ENCODE measurements around the gene POLR2B. TPM values are rescaled to one million over a fixed set of nuclear protein-coding genes. Genes with fewer than 3 reads are reported as not detected.
"Not testable (repeated sequence)": the region's sequence is repeated elsewhere in the genome, so short reads cannot be mapped to it uniquely, and the experiment has no call there.

Gene POLR2B
- total RNA-seq, 2 donors from 2014 or later, result 146 to 162 TPM

- Mint-ChIP-seq H3K4me1 (ENCODE audit: low read depth in 2 of 2) (peaks cover 14 to 20% of the 10 kb centered on the region in 2 donors), H3K4me3 (no peak overlapping the region), H3K27ac (peak overlapping the region in 1 of 2 donors; percentile 15), H3K27me3 (no peaks in the 10 kb centered on the region), H3K9me3 (no peaks in the 10 kb centered on the region), H3K36me3 (peaks cover 55% of the 10 kb centered on the region)
- DNase-seq (ENCODE audit: low spot score), result no peak
- no peak for ATAC-seq
Measured at GRCh38 chr4:57018980-57019379, 40.3 kb downstream of the POLR2B start.

DNA sequence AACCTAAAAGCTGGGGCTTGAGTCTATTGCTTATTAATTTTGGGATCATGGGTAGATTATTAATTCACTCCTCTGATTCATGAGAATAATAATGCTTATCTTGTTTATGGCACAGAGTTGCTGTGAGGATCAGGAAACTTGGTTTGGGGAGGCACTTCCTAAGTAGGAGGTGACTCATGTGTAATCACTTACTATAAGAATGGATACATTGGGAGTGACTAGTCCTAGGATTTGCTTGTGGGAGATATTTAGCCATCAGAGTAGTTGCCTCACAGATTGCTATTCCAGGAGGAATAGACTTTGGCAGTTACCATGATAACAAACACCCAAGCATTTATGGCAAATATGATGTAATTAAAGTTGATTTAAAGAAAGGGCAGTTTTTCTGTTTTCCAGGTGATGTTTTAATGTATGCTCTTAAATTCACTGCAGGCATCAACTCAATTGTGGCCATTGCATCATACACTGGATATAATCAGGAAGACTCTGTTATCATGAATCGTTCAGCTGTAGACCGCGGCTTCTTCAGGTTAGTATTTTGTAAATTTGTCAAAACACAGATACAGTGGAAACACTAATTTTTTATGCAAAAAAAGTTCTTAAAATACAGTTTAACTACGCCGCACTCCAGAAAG, 41.9 kb downstream of the POLR2B start:
- Mint-ChIP-seq H3K27me3 (no peaks in the 10 kb centered on the region), H3K4me3 (no peak overlapping the region)

DNA sequence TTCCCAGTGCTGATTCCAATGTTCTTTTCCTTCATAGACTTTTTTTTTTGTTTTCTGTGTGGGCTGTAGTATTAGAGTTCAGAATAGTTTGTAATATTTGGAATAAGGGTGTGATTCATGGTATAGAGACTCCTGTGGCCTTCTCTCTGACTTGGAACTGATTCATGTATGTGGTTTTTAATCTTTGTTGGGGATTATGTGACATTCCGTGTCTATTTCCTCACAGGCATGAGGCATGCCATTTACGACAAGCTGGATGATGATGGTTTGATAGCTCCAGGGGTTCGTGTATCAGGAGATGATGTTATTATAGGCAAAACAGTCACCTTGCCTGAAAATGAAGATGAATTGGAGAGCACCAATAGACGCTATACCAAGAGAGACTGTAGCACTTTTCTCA, 44.4 kb downstream of the POLR2B start:
- H3K4me1 Mint-ChIP-seq (ENCODE audit: low read depth in 2 of 2), result peaks cover 13 to 15% of the 10 kb centered on the region in 2 donors
- H3K27me3 Mint-ChIP-seq, result no peaks in the 10 kb centered on the region
- H3K4me3 Mint-ChIP-seq, result no peak overlapping the region
- ATAC-seq, result no peak
- H3K9me3 Mint-ChIP-seq, result no peaks in the 10 kb centered on the region
- peak overlapping the region in 1 of 2 donors; percentile 10 for H3K27ac Mint-ChIP-seq
- peaks cover 39% of the 10 kb centered on the region for H3K36me3 Mint-ChIP-seq
- DNase-seq (ENCODE audit: low spot score), result no peak

More for the DNA sequence above, 41.9 kb downstream of the POLR2B start:
- H3K9me3 Mint-ChIP-seq, result no peaks in the 10 kb centered on the region
- DNase-seq (ENCODE audit: low spot score), result no peak
- peaks cover 51% of the 10 kb centered on the region for H3K36me3 Mint-ChIP-seq
- peak overlapping the region in 1 of 2 donors; percentile 50 for H3K27ac Mint-ChIP-seq
- ATAC-seq, result no peak
- peaks cover 11 to 16% of the 10 kb centered on the region in 2 donors for H3K4me1 Mint-ChIP-seq (ENCODE audit: low read depth in 2 of 2)

- ATAC-seq, result no peak
- no peaks in the 10 kb centered on the region for H3K9me3 Mint-ChIP-seq
- DNase-seq (ENCODE audit: low spot score), result no peak
- H3K27ac Mint-ChIP-seq, result no peak overlapping the region
- H3K36me3 Mint-ChIP-seq, result peaks cover 16% of the 10 kb centered on the region
- H3K4me1 Mint-ChIP-seq (ENCODE audit: low read depth in 2 of 2), result peaks cover 0 to 14% of the 10 kb centered on the region in 2 donors
- no peak overlapping the region for H3K4me3 Mint-ChIP-seq
- H3K27me3 Mint-ChIP-seq, result no peaks in the 10 kb centered on the region
Measured at GRCh38 chr4:57034520-57034919, 55.8 kb downstream of the POLR2B start.

DNA sequence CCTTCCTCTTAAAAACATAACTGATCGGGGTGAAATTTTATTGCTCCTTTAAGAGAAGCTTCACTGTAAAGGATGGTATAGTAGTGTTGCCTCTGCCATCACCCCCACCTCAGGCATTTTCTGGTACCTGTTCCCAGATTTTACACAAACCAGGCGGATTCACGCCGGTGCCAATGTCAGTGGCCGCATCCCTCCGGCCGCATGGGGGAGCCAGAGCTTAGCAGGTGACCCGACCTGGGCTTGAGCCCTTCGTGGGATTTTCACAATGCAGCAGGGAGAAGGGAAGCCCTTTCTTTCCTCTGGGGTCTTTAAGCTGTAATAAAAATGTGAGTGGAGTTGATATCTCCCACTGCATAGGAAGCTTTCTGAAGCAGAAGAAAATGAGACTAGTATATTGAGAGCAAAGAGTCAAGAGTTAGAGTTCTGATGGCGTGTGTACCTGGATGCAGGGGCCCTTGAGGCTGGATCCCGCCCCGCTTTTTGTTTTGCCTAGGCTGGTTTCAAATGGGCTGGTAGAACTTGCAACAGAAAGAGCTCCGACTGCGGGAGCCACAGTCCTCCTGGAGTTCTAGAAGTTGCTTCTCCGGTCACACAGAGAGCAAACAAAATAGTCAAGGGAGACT, 59.4 kb downstream of the POLR2B start:
- Mint-ChIP-seq H3K36me3 (no peaks in the 10 kb centered on the region), H3K27me3 (no peaks in the 10 kb centered on the region), H3K27ac (peak overlapping the region in 1 of 2 donors; percentile 44), H3K4me3 (no peak overlapping the region), H3K4me1 (ENCODE audit: low read depth in 2 of 2) (peaks cover 0 to 19% of the 10 kb centered on the region in 2 donors), H3K9me3 (no peaks in the 10 kb centered on the region)
- DNase-seq (ENCODE audit: low spot score) (peak; percentile 65), ATAC-seq (peak in 1 of 2 donors; percentile 73)

DNA sequence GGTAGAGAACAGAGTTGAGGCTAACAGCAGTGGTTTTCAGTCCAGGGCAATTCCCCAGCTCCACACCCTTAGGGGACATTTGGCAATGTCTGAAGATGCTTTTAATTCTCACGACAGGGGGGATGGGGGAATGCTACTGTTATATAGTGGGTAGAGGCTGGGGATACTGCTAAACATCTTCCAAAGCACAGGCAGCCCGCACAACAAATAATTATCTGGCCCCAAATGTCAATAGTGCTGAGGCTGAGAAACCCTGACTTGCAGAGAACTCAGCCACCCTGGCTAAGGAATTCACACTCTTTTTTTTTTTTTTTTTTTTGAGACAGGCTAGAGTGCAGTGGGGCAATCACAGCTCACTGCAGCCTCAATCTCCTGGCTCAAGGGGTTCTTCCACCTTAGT, 60.6 kb downstream of the POLR2B start:
- Mint-ChIP-seq H3K9me3 (no peaks in the 10 kb centered on the region), H3K36me3 (no peaks in the 10 kb centered on the region), H3K4me3 (no peak overlapping the region), H3K27ac (peak overlapping the region in 1 of 2 donors; percentile 83), H3K27me3 (no peaks in the 10 kb centered on the region), H3K4me1 (ENCODE audit: low read depth in 2 of 2) (peaks cover 0 to 23% of the 10 kb centered on the region in 2 donors)
- ATAC-seq (peak in 1 of 2 donors; percentile 54), DNase-seq (ENCODE audit: low spot score) (no peak)

- no peaks in the 10 kb centered on the region for H3K36me3 Mint-ChIP-seq
- no peak overlapping the region for H3K4me3 Mint-ChIP-seq
- no peaks in the 10 kb centered on the region for H3K27me3 Mint-ChIP-seq
- ATAC-seq (no peak), DNase-seq (ENCODE audit: low spot score) (no peak)
- no peaks in the 10 kb centered on the region for H3K9me3 Mint-ChIP-seq
- peak overlapping the region in 1 of 2 donors; percentile 83 for H3K27ac Mint-ChIP-seq
- H3K4me1 Mint-ChIP-seq (ENCODE audit: low read depth in 2 of 2), result peaks cover 0 to 24% of the 10 kb centered on the region in 2 donors
Measured at GRCh38 chr4:57040510-57040909, 61.8 kb downstream of the POLR2B start.

DNA sequence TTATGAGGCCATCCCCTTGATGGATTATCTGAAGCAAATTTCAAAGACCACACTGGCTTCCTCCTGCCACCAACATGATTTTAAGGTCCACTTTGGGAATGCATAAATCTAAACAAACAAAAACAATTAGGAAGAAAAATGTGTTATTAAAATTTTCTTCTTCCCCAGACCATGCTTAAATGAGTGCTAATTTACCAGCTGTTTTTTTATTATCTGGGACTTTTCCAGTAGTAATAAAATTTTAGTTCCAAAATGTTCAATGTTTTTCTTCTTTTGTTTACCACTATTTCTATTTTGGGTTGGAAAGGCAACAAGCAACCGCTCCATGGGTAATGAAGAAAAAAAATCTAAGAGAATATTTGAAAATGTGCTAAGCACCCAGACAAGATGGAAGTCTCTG, 62.3 kb downstream of the POLR2B start:
- Mint-ChIP-seq H3K4me3 (no peak overlapping the region), H3K9me3 (no peaks in the 10 kb centered on the region), H3K27me3 (no peaks in the 10 kb centered on the region), H3K27ac (peak overlapping the region in 1 of 2 donors; percentile 83), H3K36me3 (no peaks in the 10 kb centered on the region), H3K4me1 (ENCODE audit: low read depth in 2 of 2) (peaks cover 0 to 24% of the 10 kb centered on the region in 2 donors)
- DNase-seq (ENCODE audit: low spot score) (no peak), ATAC-seq (no peak)

DNA sequence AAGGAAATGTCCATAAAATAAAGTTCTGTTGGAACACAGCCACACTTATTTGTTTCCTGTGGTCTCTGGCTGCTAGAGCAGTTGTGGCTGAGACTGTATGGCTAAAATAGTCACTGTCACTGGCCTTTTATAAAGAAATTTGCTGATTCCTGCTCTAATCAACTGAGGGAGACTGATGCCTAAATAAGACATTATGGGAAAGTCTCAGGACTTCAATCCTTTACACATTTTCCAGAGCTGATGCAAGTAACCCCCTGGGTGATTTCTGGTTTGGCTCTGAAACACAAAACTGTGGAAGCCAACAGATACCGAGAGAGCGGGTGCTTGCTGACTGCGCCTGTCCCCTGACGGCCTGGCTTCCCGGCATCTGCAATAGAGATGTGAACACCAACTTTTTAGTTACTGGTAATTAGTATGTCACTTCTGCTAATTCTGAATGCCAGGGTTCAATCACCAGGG, 64.0 kb downstream of the POLR2B start:
- Mint-ChIP-seq H3K4me3 (no peak overlapping the region), H3K9me3 (no peaks in the 10 kb centered on the region), H3K36me3 (no peaks in the 10 kb centered on the region), H3K27ac (peak overlapping the region in 1 of 2 donors; percentile 58), H3K27me3 (no peaks in the 10 kb centered on the region), H3K4me1 (ENCODE audit: low read depth in 2 of 2) (peaks cover 0 to 32% of the 10 kb centered on the region in 2 donors)
- no peak for ATAC-seq
- DNase-seq (ENCODE audit: low spot score), result no peak

- H3K9me3 Mint-ChIP-seq, result no peaks in the 10 kb centered on the region
- DNase-seq (ENCODE audit: low spot score), result no peak
- peaks cover 0 to 27% of the 10 kb centered on the region in 2 donors for H3K4me1 Mint-ChIP-seq (ENCODE audit: low read depth in 2 of 2)
- peak overlapping the region in 1 of 2 donors; percentile 58 for H3K27ac Mint-ChIP-seq
- H3K36me3 Mint-ChIP-seq, result no peaks in the 10 kb centered on the region
- no peak overlapping the region for H3K4me3 Mint-ChIP-seq
- H3K27me3 Mint-ChIP-seq, result no peaks in the 10 kb centered on the region
- no peak for ATAC-seq
Measured at GRCh38 chr4:57043347-57044251, 64.9 kb downstream of the POLR2B start.

- no peaks in the 10 kb centered on the region for H3K9me3 Mint-ChIP-seq
- DNase-seq (ENCODE audit: low spot score) (no peak), ATAC-seq (no peak)
- peak overlapping the region in 1 of 2 donors; percentile 58 for H3K27ac Mint-ChIP-seq
- H3K4me3 Mint-ChIP-seq, result no peak overlapping the region
- H3K4me1 Mint-ChIP-seq (ENCODE audit: low read depth in 2 of 2), result peaks cover 1 to 27% of the 10 kb centered on the region in 2 donors
- H3K27me3 Mint-ChIP-seq, result no peaks in the 10 kb centered on the region
- no peaks in the 10 kb centered on the region for H3K36me3 Mint-ChIP-seq
Measured at GRCh38 chr4:57044279-57044678, 65.6 kb downstream of the POLR2B start.

DNA sequence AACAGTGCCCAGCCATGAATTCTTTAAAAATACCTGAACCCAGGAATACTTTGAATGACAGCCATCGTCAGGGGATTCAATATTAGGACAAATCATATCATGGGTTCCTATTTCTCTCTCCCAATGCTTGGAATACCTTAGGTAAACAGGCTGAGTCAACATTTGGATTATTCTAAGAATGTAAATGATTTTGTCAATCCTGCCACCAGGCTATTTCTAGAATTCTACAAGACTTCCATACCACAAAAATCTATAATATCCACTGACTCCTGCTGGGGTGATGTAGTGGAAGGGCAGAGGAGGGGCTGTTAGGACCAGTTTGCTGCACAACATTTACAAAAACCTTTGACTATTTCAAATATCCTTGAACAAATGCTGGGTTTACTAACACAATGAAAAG, 66.3 kb downstream of the POLR2B start:
- Mint-ChIP-seq H3K27me3 (no peaks in the 10 kb centered on the region), H3K36me3 (no peaks in the 10 kb centered on the region), H3K4me3 (no peak overlapping the region), H3K9me3 (no peaks in the 10 kb centered on the region), H3K27ac (no peak overlapping the region), H3K4me1 (ENCODE audit: low read depth in 2 of 2) (peaks cover 5 to 26% of the 10 kb centered on the region in 2 donors)
- no peak for DNase-seq (ENCODE audit: low spot score)
- ATAC-seq, result no peak

- H3K36me3 Mint-ChIP-seq; H3K4me3 Mint-ChIP-seq; H3K9me3 Mint-ChIP-seq; H3K27me3 Mint-ChIP-seq; ATAC-seq; DNase-seq (ENCODE audit: low spot score): not testable (repeated sequence)
- H3K4me1 Mint-ChIP-seq (ENCODE audit: low read depth in 2 of 2), result peaks cover 20 to 30% of the 10 kb centered on the region in 2 donors
- H3K27ac Mint-ChIP-seq, result peak overlapping the region in 1 of 2 donors; percentile 68
Measured at GRCh38 chr4:57047046-57047445, 68.3 kb downstream of the POLR2B start.

Measured in natural killer cell treated with Interleukin-12 subunit alpha and Interleukin-12 subunit beta and Interleukin-15 and Interleukin-18, amount 100 ng/mL, for 72 hours (primary cell).